Mononuclear cell (primary cell): ENCODE results near the gene U2AF1. TPM values are rescaled to one million over a fixed set of nuclear protein-coding genes. Genes with fewer than 3 reads are reported as not detected.
"Not testable (repeated sequence)": the region's sequence is repeated elsewhere in the genome, so short reads cannot be mapped to it uniquely, and the experiment has no call there.

Experiments
- H3K27me3 ChIP-seq: 2 replicates; pipeline ENCODE4 v1.6.0; 2011; ENCODE audit warnings: low read length, control low read depth; ENCODE audit not compliant: insufficient read depth
- H3K4me1 ChIP-seq: 2 replicates; pipeline ENCODE4 v1.5.1; 2011; ENCODE audit warnings: mild to moderate bottlenecking, low read length, control low read depth; ENCODE audit not compliant: insufficient read depth
- H3K4me3 ChIP-seq: 2 replicates; pipeline ENCODE4 v1.5.1; 2011; ENCODE audit warnings: mild to moderate bottlenecking, low read length, moderate library complexity
- H3K9me3 ChIP-seq: 2 replicates; pipeline ENCODE4 v1.5.1; 2011; ENCODE audit warnings: low read depth, mild to moderate bottlenecking, control low read depth, low read length
- total RNA-seq: library from RNA; depleted of rRNA; stranded (reverse); fragments of >200 nt; gene quantifications from one replicate; pipeline ENCODE4 v1.2.3, GENCODE V29; 2012

The U2AF1 gene
- total RNA-seq, 1 donor: 76.3 TPM

DNA sequence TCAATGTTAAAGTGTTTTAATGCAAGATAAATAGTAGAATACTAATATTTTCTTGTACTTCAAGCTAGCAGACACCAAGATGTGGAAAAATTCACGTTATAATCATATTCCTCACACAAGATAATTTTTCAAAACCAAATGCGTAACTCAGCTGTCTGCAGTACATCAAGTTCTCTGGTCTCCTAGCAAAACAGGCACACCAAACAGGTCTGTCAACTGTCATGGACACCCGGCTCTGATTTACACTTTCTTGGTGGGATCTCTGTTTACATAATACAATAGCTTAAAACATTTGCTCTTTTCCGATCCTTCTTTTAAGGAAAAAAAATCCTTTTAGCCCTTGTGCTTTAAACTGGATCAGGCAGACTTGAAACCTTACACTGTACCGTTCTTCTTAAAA is 5.7 kb downstream of the U2AF1 start:
- H3K27me3 ChIP-seq, H3K4me3 ChIP-seq, H3K9me3 ChIP-seq, H3K4me1 ChIP-seq: not testable (repeated sequence)

DNA sequence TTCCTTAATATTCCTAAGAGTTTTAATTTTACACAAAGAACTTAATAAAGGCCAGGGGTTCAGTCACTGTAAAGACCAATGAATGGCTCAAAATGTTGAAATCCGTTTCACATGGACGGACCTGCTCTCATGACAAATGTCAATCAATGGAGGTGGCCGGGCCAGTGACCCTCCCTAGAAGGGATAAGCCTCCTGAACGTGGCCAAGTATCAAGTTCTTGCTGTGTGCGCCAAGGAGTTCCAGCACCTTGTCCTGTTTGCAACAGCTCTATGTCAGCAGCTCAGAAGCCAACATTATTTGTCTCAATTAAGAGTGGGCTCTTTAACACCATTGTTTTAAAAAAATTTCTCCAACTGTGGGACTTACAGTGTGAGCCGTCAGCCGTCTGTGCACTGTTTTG is 6.4 kb downstream of the U2AF1 start:
- not testable (repeated sequence) for H3K4me1 ChIP-seq, H3K4me3 ChIP-seq, H3K9me3 ChIP-seq, H3K27me3 ChIP-seq

DNA sequence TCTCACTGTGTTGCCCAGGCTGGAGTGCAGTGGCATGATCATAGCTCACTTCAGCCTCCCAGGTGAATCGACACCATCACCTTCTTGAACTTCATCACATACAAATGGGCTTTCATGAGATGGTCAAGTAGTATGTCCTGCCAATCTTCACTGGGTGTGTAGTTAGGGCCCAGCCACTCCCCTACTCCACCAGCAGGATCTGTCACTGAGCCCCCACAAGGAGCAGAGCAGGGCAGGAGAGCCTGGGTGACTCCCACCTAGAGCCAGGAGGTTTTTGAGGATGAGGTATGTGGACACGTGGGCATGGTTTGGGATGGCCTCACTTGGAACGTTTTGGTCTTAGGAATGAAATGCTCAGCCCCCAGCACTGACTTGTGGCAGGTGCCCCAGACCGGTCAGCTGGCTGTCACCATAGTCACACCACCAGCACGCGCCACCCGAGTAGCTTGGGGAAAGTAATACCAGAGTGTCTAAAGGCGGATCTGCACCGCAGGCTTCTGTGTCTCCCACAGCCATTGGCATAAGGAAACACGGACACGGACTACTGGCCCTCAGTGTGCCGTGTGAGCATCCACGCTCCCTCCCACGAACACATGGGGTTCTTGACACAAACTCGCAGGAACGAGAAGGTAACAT is 15.3 kb downstream of the U2AF1 start:
- H3K27me3 ChIP-seq, H3K4me3 ChIP-seq, H3K4me1 ChIP-seq, H3K9me3 ChIP-seq: not testable (repeated sequence)

DNA sequence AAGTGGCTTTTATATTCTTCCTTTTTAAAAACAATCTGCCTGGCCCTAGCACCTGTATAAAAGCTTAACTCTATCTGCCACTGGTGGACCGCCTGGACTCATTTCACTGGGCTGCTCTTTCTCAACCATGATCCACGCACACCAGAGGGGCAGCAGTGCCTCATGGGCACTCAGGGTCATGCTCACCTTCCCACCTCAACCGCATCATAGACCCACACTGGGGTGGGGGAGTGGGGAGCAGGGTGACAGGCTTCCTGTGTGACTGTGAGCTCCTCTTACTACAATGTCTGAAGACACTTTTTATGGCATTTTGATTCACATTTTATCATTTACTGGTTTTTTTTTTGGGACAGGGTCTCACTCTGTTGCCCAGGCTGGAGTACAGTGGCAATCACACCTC is 16.4 kb downstream of the U2AF1 start:
- H3K4me1 ChIP-seq, H3K27me3 ChIP-seq, H3K4me3 ChIP-seq, H3K9me3 ChIP-seq: not testable (repeated sequence)

DNA sequence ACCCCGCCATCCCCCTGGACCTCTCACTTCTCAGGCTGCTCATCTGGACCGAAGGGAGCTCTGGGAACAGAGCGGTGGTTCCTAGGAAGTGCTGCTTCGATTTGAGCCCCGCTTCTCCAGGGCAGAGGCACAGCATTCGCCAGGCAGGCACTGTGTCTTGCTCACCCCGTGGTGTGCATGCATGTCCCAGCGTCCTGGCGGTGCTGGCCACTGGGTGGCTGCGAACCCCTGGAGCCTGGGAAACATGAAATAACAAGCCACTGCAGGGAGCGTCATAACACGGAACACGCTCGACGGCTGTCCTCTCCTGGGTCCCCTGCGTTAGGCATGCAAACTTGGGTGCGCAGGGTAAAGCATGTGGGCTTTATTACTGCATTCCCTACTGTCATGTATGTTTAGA is 17.9 kb downstream of the U2AF1 start:
- not testable (repeated sequence) for H3K4me1 ChIP-seq, H3K9me3 ChIP-seq, H3K4me3 ChIP-seq, H3K27me3 ChIP-seq

DNA sequence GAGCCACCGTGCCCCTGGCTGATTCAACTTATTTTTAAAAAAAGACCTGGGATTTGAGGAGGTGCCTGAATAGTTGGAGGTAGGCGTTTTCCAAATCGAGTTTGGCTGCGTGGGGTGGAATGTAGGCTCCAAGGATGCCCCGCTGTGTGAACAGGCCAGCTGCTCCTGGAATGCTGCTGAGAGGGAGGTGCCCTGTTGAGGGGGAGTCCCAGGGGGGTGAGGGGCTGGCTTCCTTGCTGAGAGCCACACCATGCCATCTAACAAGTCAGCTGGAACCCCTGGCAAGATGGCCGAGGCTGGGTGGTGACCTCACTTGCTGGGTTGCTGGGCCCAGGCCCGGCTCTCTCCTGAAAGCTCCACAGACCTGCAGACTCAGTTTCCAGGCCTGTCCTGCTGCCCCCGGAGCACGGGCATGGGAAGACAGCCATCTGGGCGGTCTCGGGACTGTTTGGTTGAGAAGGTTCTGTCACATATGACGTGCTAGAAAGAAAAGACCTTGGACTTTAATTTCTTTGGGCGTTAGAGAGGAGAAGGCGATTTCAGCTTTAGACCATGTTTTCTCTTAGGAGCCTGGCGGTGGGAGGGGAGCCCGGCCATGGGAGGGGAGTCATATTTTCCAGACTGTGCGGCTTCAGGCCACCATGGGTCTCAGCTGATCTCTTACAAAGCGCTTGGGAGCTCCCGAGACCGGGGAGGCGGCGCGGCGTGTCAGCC is 24.6 kb downstream of the U2AF1 start:
- H3K4me1 ChIP-seq, H3K27me3 ChIP-seq, H3K4me3 ChIP-seq, H3K9me3 ChIP-seq: not testable (repeated sequence)

DNA sequence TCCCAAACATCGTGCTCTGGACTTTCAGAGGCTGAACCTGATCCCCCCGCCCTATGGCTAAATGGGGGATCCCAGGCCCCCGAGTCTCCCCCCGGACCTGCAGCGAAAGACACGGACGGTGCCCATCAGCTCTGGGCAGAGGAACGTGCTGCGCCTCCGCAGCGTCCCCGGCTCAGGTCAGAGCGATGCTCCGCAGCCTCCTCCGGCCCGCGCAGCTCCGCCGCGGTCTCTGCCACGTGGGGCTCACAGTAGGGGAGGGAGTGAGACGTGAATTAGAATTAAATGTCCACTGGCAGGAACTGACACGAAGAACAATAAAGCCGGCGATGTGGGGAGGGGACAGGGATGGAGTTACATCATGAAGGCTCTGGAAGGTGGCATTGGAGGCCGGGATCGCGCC is 30.7 kb downstream of the U2AF1 start:
- not testable (repeated sequence) for H3K27me3 ChIP-seq, H3K4me1 ChIP-seq, H3K4me3 ChIP-seq, H3K9me3 ChIP-seq

DNA sequence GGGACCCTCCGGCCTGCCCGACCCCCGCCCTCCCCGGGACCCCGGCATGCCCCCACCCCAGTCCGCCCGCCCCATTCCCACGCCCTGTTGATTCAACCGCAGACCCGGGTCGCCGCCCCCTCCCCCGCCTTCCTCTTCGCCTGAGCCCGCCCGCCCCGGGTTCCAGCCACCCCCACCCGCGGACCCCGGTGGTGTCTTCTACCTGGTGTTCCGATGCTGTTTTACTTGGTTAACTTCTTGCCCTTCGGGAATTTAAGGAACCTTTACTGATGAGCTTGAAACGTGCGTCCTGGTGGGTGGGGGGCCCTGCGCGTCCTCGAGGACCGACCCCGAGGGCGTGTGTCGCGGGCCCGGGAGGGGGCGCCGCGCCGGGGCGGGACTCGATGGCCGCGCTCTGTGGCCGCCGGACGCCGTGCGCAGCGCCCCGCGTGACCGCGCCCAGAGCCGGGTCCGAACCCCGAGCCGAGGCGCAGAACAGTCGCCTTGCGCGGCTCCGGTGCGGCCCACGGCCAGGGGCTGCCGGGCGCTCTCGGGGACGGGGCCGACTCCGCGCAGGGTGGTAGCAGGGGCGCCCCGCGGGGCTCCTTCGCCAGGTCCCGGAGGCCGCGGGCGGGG is 31.2 kb downstream of the U2AF1 start:
- not testable (repeated sequence) for H3K9me3 ChIP-seq, H3K4me3 ChIP-seq, H3K27me3 ChIP-seq, H3K4me1 ChIP-seq

DNA sequence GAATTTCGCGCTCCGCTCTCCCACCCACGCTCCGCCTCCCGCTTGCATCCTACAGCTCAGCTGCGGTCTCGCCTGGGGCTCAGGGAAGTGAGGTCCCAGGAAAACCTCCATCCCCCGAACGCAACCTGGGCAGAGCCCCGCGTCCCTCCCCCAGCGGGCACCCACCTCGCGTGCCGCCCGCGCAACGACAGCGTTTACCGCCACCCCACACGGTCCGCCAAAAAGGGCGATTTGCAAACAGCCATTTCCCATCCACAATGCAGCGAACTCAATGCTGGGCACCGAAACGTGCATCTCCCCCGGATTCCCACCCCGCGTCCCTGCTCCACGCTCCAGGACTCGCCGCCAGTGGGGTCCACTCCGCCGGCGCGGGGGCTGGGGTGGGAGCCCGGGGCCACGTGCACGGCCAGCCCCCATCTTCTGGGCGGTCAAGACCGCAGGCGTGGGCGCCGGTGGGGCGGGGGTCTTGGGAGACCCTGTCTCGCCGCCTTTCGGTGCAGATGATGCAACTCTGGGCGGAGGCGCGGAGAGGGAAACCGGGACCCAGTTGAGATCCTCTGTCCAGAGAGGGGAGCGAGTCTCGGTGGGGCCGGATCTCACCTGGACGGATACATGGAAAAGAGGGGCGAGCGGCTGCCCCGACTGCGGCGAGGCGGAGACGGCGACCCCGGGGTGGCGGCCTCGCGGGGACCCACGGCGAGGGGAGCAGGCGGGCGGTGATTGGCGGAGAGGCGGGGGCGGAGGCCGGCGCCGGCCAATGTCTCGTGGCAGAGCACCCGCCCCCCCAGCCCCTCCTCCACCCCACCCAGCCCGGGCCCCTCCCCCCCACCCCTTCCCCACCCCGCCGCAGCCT is 32.0 kb downstream of the U2AF1 start, which contains the start of gene CBS:
CBS (minus strand) TSS at position 666 of the 853 bp plus-strand sequence. CDS start 3,642 bp downstream, outside the sequence.
- H3K9me3 ChIP-seq, H3K27me3 ChIP-seq, H3K4me1 ChIP-seq, H3K4me3 ChIP-seq: not testable (repeated sequence)

DNA sequence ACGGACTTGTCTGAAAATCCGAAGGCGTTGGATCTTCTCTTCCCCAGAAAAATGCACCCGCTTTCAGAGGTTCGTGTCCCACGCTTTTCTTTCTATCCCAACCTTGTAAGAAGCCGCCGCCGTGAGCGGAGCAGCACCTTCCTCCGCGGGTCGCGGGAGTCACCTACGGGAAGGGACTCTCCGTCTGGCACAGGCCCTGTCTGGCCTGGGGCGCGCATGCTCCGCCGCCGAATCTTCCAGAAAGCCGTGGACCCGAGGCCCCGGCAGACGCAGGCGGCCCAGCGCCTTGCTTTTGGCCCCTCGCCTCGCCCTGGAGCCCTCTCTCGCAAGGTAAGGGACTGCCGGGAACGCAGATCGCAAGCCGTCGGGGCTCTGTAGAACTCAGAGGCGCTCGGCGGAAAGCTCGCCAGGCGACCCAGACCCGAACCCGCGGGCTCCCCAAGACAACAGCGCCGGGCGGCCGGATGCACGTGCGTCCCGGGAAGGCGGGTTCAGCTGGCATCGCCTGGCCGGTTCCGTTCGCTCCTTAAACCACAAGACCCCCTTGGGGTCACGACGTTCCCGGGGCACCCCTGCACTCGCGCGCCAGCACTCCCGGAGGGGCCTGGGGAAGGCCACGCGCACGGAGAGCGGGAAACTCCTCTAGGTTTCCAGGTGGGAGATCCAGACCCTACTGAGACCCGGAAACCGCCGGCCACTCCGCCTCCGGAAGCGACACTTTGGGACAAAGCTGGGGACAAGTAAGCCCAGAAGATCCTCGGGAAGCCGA is 32.8 kb downstream of the U2AF1 start:
- not testable (repeated sequence) for H3K4me1 ChIP-seq, H3K4me3 ChIP-seq, H3K9me3 ChIP-seq, H3K27me3 ChIP-seq

DNA sequence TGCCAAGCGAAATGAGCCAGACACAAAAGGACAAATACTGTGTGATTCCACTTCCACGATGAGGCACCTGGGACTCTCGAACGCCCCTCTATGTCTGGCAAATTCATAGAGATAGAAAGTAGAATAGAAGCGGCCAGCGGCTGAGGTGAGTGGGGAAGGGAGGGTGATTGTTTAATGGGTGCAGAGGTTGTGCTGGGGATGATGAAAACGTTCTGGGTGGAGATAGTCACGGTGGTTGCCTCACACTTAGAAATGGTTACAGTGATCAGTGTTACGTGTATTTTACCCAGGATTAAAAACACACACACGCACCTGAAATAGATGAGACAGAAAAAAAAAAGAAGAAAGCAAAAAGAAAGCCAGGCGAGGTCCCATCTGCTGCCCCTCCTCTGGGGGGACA is 34.6 kb downstream of the U2AF1 start:
- not testable (repeated sequence) for H3K27me3 ChIP-seq, H3K4me3 ChIP-seq, H3K9me3 ChIP-seq, H3K4me1 ChIP-seq

DNA sequence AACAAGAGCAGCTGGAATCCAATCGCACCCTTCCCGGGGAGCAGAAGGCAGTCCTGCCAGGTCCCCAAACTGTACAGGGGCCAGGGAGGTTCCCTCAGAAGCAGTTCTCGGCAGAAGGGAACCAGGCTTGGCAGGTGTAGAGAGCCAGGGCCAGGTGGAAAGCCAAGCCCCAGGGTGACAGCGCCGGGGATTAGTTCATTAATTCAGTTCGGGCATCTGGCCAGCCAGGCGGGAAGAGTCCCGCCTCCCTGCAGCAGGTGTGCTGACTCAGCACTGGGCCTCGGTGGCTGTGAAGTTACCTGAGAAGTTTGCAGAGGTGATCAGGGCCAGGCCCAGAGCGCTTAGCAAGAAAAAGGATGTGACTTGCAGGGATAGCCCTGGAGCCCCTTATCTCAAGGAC is 37.7 kb downstream of the U2AF1 start:
- H3K9me3 ChIP-seq, H3K4me3 ChIP-seq, H3K4me1 ChIP-seq, H3K27me3 ChIP-seq: not testable (repeated sequence)

DNA sequence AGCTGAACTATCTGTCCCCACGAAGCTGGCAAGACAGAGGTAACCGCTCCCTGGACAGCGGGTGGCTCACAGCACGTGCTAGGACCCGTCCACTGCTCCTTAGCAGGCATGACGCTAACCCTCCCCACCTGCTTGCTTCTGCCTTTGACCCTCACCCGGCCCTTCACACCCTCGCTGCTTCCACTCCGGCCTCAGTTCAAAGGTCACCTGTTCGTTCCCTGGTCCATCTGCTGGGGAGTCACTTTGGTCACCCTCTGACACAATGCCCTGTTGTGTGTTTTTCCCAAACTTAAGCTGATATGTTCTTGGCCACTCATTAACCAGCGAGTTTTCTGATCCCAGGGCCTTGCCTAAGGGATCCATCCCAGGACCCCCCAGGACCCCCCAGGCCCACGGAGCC is 39.3 kb downstream of the U2AF1 start:
- not testable (repeated sequence) for H3K4me3 ChIP-seq, H3K9me3 ChIP-seq, H3K27me3 ChIP-seq, H3K4me1 ChIP-seq

DNA sequence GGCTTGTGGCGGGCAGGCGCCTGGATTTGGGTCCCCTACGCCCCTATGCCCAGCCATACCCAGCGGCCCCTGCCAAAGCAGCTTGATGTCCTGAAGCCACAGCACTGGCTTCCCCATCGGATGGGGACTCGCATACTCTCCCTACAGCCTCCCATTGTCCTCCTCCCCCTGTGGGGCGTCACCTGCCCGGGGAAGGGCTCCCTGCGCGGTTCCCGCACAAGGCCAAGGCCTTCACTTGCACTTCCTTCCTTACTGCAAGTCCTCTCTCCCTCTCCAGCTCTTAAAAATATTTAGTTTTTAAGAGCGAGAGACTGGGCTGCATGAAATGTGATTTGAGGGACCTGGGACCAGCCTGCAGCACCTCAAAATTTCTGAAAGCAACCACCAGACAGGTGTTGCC is 40.7 kb downstream of the U2AF1 start:
- not testable (repeated sequence) for H3K4me3 ChIP-seq, H3K9me3 ChIP-seq, H3K27me3 ChIP-seq, H3K4me1 ChIP-seq

DNA sequence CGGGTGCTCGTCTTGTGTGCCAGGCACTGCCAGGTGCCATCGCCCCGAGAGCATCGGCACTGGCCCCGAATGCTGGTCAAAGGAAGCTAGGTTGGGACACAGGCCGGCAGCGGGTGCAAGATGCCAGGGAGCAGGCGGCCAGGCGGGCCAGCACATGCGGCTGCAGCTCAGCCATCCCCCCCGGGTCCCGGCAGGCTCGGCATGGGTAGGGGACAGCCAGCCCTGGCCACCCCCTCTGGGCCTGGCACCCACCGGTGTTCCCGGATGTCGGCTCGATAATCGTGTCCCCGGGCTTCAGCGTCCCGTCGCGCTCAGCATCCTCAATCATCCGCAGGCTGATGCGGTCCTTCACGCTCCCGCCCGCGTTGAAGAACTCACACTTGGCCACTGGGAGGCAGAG is 41.4 kb downstream of the U2AF1 start:
- H3K4me1 ChIP-seq, H3K27me3 ChIP-seq, H3K4me3 ChIP-seq, H3K9me3 ChIP-seq: not testable (repeated sequence)
